Osteoblast (primary cell): ENCODE data around the gene TMEM63B. TPM values are rescaled to one million over a fixed set of nuclear protein-coding genes. Genes with fewer than 3 reads are reported as not detected.

Experiments
- DNase-seq: peaks from one replicate; pipeline ENCODE4 v3.0.0; 2011; ENCODE audit warnings: low spot score, mixed read lengths; ENCODE audit not compliant: insufficient read length; ENCODE audit errors: missing footprints
- H2AFZ ChIP-seq: 2 replicates; pipeline ENCODE4 v1.6.0; 2011; ENCODE audit warnings: mild to moderate bottlenecking, low read length
- H3K27ac ChIP-seq: 2 replicates; pipeline ENCODE4 v1.5.1; 2011; ENCODE audit warnings: mild to moderate bottlenecking, low read depth, low read length, moderate library complexity
- H3K27me3 ChIP-seq: 2 replicates; pipeline ENCODE4 v1.6.0; 2012; ENCODE audit warnings: mild to moderate bottlenecking, control low read depth, inconsistent platforms, low read length, moderate library complexity; ENCODE audit not compliant: insufficient read depth
- H3K36me3 ChIP-seq: 2 replicates; pipeline ENCODE4 v1.5.1; 2011; ENCODE audit warnings: mild to moderate bottlenecking, low read length, control low read depth, moderate library complexity; ENCODE audit not compliant: insufficient read depth
- H3K4me1 ChIP-seq: 2 replicates; pipeline ENCODE4 v1.5.1; 2011; ENCODE audit warnings: mild to moderate bottlenecking, low read length, control low read depth, moderate library complexity; ENCODE audit not compliant: insufficient read depth
- H3K4me2 ChIP-seq: 2 replicates; pipeline ENCODE4 v1.6.0; 2011; ENCODE audit warnings: mild to moderate bottlenecking, low read length; ENCODE audit not compliant: insufficient read depth
- H3K4me3 ChIP-seq: fragments of 200-600 bp; sonication (generic); 3 replicates; pipeline ENCODE4 v1.5.1; 2012; ENCODE audit warnings: mild to moderate bottlenecking, low read length, inconsistent platforms; ENCODE audit not compliant: insufficient read depth
- H3K79me2 ChIP-seq: 2 replicates; pipeline ENCODE4 v1.6.0; 2012; ENCODE audit warnings: mild to moderate bottlenecking, low read length, control low read depth, inconsistent platforms; ENCODE audit not compliant: insufficient read depth
- H3K9me3 ChIP-seq: 2 replicates; pipeline ENCODE4 v1.5.1; 2011; ENCODE audit warnings: low read depth, low read length, control low read depth
- H4K20me1 ChIP-seq: 2 replicates; pipeline ENCODE4 v1.6.0; 2012; ENCODE audit warnings: mild to moderate bottlenecking, low read length, control low read depth; ENCODE audit not compliant: insufficient read depth
- total RNA-seq: library from RNA; depleted of rRNA; stranded (reverse); fragments of >200 nt; gene quantifications from 2 replicates; pipeline ENCODE4 v1.2.3, GENCODE V29; 2012
- TF ChIP-seq, protein P1 (sequence below): IDR thresholded peaks from 2 replicates; pipeline ENCODE4 v1.5.1; 2011; ENCODE audit warnings: mild to moderate bottlenecking, low read depth, low read length, moderate library complexity; ENCODE audit errors: extremely low read depth

TMEM63B gene
- 32.7 and 36.6 TPM in 2 replicates for total RNA-seq

DNA sequence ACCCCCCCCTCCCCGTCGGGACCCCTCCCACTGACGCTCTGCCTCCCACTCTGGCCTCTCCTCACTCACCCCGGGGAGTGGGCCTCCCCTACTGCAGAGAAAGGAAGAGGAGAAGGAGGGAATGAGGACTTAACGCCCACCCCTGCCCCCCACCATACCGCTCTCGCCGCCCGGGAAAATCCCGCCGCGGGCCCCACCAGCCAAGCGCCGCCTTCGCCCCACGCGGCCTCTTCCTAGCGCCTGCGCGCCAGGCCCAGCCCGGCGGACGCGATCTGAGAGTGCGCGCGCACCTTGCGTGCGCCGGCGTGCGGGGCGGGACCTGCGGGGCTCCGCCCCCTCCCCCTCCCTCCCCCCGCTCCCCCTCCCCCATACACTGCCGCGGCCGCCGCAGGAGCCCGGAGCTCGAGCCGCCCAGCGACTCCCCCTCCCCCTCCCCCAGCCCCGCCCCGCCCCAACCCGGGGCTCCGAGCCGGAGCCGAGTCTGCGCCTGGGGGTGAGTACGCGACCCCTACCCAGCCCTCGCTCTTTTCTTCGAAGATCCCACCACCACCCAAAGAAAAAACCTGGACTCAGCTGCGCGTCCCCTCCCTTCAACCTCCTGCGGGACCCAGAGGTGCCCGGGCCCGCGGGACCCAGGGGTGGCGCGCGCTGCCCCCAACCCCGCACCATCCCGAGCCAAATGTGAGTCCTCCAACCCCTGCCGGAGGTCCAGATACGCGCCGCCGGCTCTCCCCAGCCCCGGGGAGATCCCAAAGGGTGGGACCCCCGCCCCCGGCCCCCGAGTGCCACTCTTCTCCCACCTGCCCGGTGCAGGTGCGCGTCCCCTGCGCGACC lies at the start of gene TMEM63B, which contains the start of gene MRPL14:
Gene TMEM63B (plus strand): TSS at position 369 of the 834 bp plus-strand sequence. CDS start 7,031 bp downstream, outside the sequence.
Gene MRPL14 (minus strand): TSS at position 267 of the 834 bp plus-strand sequence. CDS start 10,841 bp downstream, outside the sequence.
- no peaks in the 10 kb centered on the region for H3K36me3 ChIP-seq
- peaks cover 87% of the 10 kb centered on the region for H3K79me2 ChIP-seq
- peaks cover 38% of the 10 kb centered on the region for H3K4me1 ChIP-seq
- H3K9me3 ChIP-seq: no peaks in the 10 kb centered on the region
- H2AFZ ChIP-seq: peak within 1 kb of the TSS; percentile 80
- H3K4me3 ChIP-seq: peak within 1 kb of the TSS; percentile 91
- DNase-seq: peak; percentile 100
- H3K27ac ChIP-seq: peak within 1 kb of the TSS; percentile 84
- H3K27me3 ChIP-seq: no peaks in the 10 kb centered on the region
- TF ChIP-seq, protein P1, sequence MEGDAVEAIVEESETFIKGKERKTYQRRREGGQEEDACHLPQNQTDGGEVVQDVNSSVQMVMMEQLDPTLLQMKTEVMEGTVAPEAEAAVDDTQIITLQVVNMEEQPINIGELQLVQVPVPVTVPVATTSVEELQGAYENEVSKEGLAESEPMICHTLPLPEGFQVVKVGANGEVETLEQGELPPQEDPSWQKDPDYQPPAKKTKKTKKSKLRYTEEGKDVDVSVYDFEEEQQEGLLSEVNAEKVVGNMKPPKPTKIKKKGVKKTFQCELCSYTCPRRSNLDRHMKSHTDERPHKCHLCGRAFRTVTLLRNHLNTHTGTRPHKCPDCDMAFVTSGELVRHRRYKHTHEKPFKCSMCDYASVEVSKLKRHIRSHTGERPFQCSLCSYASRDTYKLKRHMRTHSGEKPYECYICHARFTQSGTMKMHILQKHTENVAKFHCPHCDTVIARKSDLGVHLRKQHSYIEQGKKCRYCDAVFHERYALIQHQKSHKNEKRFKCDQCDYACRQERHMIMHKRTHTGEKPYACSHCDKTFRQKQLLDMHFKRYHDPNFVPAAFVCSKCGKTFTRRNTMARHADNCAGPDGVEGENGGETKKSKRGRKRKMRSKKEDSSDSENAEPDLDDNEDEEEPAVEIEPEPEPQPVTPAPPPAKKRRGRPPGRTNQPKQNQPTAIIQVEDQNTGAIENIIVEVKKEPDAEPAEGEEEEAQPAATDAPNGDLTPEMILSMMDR: no peak
- H4K20me1 ChIP-seq: peaks cover 45% of the 10 kb centered on the region
- H3K4me2 ChIP-seq: peak within 1 kb of the TSS; percentile 95

DNA sequence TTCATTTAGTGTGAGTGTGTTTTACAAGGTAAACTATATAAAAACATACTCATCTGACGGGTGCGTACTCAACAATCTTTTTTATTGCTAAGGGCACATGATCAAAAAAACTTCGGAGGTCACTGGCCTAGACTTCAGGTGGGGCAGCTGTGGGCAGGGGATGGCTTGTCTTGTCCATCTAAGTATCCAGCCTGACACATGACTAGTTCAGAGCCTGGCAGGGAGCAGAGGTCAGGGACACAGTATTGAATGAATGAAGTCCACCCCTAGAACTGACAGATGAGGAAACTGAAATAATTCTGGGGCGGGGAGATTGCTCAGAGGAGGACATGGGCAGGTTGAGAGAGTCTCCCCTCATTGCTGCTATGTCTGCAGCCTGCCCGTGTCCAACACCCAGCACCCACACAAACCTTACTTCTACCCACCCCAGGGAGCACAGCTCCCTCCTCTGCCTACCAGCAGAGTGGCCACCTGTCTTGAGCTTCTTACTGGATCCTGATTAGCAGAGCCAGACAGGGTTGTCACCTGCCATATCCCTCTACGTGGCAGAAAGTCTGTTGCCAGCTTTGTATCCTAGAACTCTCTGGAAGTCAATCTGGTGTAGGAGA lies 49.0 kb upstream of the TMEM63B start:
- no peaks in the 10 kb centered on the region for H3K27me3 ChIP-seq
- no peaks in the 10 kb centered on the region for H3K36me3 ChIP-seq
- H4K20me1 ChIP-seq: no peaks in the 10 kb centered on the region
- no peaks in the 10 kb centered on the region for H3K9me3 ChIP-seq
- H2AFZ ChIP-seq: no peak overlapping the region
- no peak overlapping the region for H3K27ac ChIP-seq
- H3K4me3 ChIP-seq: no peak overlapping the region
- peaks cover 18% of the 10 kb centered on the region for H3K4me1 ChIP-seq
- no peaks in the 10 kb centered on the region for H3K79me2 ChIP-seq
- no peak for DNase-seq
- TF ChIP-seq, protein P1: no peak
- no peak overlapping the region for H3K4me2 ChIP-seq

DNA sequence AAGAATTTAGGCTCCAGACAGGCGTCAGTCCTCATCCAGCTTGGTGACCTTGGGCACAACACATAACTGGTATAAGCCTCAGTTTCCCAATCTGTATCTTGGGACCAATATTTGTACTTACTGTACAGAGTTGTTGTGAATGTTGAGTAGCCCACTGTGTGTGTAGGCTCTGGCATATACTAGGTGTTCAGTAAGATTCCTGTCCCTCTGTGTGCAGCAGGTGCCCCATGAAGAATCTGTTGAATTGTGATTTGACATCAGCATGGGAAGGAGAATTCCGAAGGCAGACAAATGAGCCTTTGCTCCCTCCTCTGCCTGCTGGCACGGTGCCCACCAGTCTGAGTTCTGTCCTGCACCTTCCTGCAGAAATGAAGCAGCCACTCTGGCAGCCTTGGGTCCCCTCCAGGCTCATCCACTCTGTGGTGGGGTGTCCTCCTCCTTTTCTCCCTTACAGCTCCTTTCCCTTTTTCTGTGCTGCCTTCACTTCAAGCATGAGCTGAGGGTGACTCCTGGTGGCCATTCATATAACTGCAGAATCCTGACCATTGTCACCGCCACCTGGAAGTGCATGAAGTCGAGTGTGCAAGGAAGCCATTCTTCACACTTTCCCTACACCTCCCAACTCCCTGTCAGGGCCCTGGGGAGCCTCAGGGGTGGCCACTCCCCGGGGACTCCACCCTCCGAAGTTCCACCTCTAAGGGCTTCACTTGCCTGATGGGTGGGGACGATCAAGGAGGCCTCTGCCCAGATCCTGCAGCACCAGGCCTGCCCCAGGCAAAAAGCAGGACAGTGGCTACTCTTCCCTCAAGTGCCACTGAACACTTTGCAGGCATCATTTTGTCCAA lies 48.3 kb upstream of the TMEM63B start:
- Histone ChIP-seq H4K20me1 (no peaks in the 10 kb centered on the region), H3K4me3 (no peak overlapping the region), H3K27ac (no peak overlapping the region), H3K4me1 (peaks cover 12% of the 10 kb centered on the region), H3K27me3 (no peaks in the 10 kb centered on the region), H3K36me3 (no peaks in the 10 kb centered on the region), H2AFZ (no peak overlapping the region), H3K4me2 (no peak overlapping the region), H3K9me3 (no peaks in the 10 kb centered on the region), H3K79me2 (no peaks in the 10 kb centered on the region)
- peak; percentile 98 for DNase-seq
- TF ChIP-seq, protein P1: peak; percentile 87
